Endothelial cell (in vitro differentiated cells): ENCODE data around the gene LRRC31. TPM values are rescaled to one million over a fixed set of nuclear protein-coding genes. Genes with fewer than 3 reads are reported as not detected.

ENCODE experiments used
- DNase-seq: peaks from one replicate; pipeline ENCODE4 v3.0.0; 2021; ENCODE audit warnings: low spot score
- H3K27ac Mint-ChIP-seq: one replicate; pipeline ENCODE4 v1.8.0; 2021; ENCODE audit warnings: mixed read lengths, inconsistent platforms; ENCODE audit not compliant: unreplicated experiment
- H3K27me3 Mint-ChIP-seq: one replicate; pipeline ENCODE4 v1.8.0; 2021; ENCODE audit warnings: mild to moderate bottlenecking, moderate library complexity, mixed read lengths, inconsistent platforms; ENCODE audit not compliant: unreplicated experiment
- H3K36me3 Mint-ChIP-seq: one replicate; pipeline ENCODE4 v1.8.0; 2021; ENCODE audit warnings: mild to moderate bottlenecking, low read depth, mixed read lengths, inconsistent platforms; ENCODE audit not compliant: unreplicated experiment
- H3K4me1 Mint-ChIP-seq: one replicate; pipeline ENCODE4 v1.8.0; 2021; ENCODE audit warnings: mild to moderate bottlenecking, mixed read lengths, inconsistent platforms; ENCODE audit not compliant: unreplicated experiment
- H3K4me3 Mint-ChIP-seq: one replicate; pipeline ENCODE4 v1.8.0; 2021; ENCODE audit warnings: mild to moderate bottlenecking, mixed read lengths, inconsistent platforms; ENCODE audit not compliant: unreplicated experiment
- H3K9me3 Mint-ChIP-seq: one replicate; pipeline ENCODE4 v1.8.0; 2021; ENCODE audit warnings: mixed read lengths, inconsistent platforms; ENCODE audit not compliant: unreplicated experiment
- CTCF ChIP-seq: fragments of 200-600 bp; sonication (generic); IDR thresholded peaks from one replicate; pipeline ENCODE4 v1.5.0; 2021; ENCODE audit warnings: antibody characterized with exemption; ENCODE audit not compliant: unreplicated experiment
- total RNA-seq: library from RNA; stranded (reverse); fragmentation: NEBNext Ultra II Directional; extraction: Animal tissue kit (Norgen Biotek cat#: 25700); gene quantifications from one replicate; pipeline ENCODE4 v1.2.1, GENCODE V29; 2021; ENCODE audit not compliant: unreplicated experiment

The LRRC31 gene
- total RNA-seq, 1 donor from 2014 or later = 0.23 TPM

GRCh38 chr3:169792359-169792758, 77.4 kb downstream of the LRRC31 start:
- Mint-ChIP-seq H3K36me3 (peaks cover 4% of the 10 kb centered on the region), H3K4me3 (no peak overlapping the region), H3K27me3 (no peaks in the 10 kb centered on the region), H3K27ac (no peak overlapping the region), H3K4me1 (no peaks in the 10 kb centered on the region), H3K9me3 (no peaks in the 10 kb centered on the region)
- TF ChIP-seq CTCF = no peak
- no peak for DNase-seq

GRCh38 chr3:169790687-169791429, 78.9 kb downstream of the LRRC31 start:
- H3K4me3 Mint-ChIP-seq = no peak overlapping the region
- DNase-seq = no peak
- H3K27ac Mint-ChIP-seq = no peak overlapping the region
- no peak for TF ChIP-seq CTCF
- no peaks in the 10 kb centered on the region for H3K4me1 Mint-ChIP-seq
- no peaks in the 10 kb centered on the region for H3K9me3 Mint-ChIP-seq
- H3K27me3 Mint-ChIP-seq = no peaks in the 10 kb centered on the region
- H3K36me3 Mint-ChIP-seq = peaks cover 4% of the 10 kb centered on the region

GRCh38 chr3:169790219-169790618, 79.5 kb downstream of the LRRC31 start:
- TF ChIP-seq CTCF = no peak
- Mint-ChIP-seq H3K4me1 (no peaks in the 10 kb centered on the region), H3K36me3 (peaks cover 4% of the 10 kb centered on the region), H3K4me3 (no peak overlapping the region), H3K9me3 (no peaks in the 10 kb centered on the region), H3K27me3 (no peaks in the 10 kb centered on the region), H3K27ac (no peak overlapping the region)
- no peak for DNase-seq

Other genes starting within 250 kb of the LRRC31 start
- gene MECOM, start 206.2 kb downstream of the LRRC31 start, total RNA-seq = 164 TPM
- 3.2 TPM for gene TERC, start 104.9 kb downstream of the LRRC31 start, total RNA-seq
- gene ACTRT3, start 100.4 kb downstream of the LRRC31 start, total RNA-seq = 2.6 TPM
- 13.0 TPM for gene MYNN, start 96.5 kb downstream of the LRRC31 start, total RNA-seq
- 0.38 TPM for gene LRRIQ4, start 57.1 kb downstream of the LRRC31 start, total RNA-seq
- 5.6 TPM for gene LRRC34, start 57.0 kb downstream of the LRRC31 start, total RNA-seq
- not detected for gene SAMD7, start 41.6 kb upstream of the LRRC31 start, total RNA-seq
- 89.3 TPM for gene SEC62, start 96.9 kb upstream of the LRRC31 start, total RNA-seq
- 14.6 TPM for gene GPR160, start 168.1 kb upstream of the LRRC31 start, total RNA-seq